ENCODE data around the gene CDK2AP2.

DNA sequence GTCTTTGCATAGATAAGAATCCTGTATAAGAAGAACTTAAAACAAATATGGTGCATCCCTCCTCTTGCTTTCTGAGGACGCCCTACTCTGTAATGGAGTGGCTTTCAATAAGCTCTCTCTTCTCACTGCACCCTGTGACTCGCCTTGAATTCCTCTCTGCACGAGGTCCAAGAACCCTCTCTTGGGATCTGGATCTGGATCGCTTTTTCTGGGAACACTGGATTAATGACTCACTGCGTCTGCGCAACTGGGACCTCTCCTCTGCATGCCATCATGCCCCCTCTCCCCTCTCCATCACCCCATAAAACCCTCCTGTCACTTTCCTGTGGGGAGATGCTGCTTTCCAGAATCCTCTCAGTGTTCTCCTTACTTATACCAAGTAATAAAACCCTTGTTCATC, 30.3 kb upstream of the CDK2AP2 start:
- TF ChIP-seq, protein P1, sequence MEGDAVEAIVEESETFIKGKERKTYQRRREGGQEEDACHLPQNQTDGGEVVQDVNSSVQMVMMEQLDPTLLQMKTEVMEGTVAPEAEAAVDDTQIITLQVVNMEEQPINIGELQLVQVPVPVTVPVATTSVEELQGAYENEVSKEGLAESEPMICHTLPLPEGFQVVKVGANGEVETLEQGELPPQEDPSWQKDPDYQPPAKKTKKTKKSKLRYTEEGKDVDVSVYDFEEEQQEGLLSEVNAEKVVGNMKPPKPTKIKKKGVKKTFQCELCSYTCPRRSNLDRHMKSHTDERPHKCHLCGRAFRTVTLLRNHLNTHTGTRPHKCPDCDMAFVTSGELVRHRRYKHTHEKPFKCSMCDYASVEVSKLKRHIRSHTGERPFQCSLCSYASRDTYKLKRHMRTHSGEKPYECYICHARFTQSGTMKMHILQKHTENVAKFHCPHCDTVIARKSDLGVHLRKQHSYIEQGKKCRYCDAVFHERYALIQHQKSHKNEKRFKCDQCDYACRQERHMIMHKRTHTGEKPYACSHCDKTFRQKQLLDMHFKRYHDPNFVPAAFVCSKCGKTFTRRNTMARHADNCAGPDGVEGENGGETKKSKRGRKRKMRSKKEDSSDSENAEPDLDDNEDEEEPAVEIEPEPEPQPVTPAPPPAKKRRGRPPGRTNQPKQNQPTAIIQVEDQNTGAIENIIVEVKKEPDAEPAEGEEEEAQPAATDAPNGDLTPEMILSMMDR (IDR thresholded peaks at IDR 0.05; ENCODE audit: control extremely low read depth in 1 of 3, insufficient read depth in 1 of 3, low read depth in 1 of 3, low read length in 3 of 3) = no peak
- TF ChIP-seq EZH2 (IDR thresholded peaks at IDR 0.05; ENCODE audit: low read depth, low read length, severe bottlenecking) = no peak
- no peak for TF ChIP-seq ZNF274 (IDR thresholded peaks at IDR 0.05; ENCODE audit: borderline replicate concordance, extremely low read depth, low read length)
- TF ChIP-seq POLR2A (IDR thresholded peaks at IDR 0.05; ENCODE audit: control extremely low read depth in 1 of 2, low read depth in 2 of 2, low read length in 2 of 2) = no peak
- TF ChIP-seq GABPA (IDR thresholded peaks at IDR 0.05; ENCODE audit: borderline replicate concordance, insufficient read depth, low read length) = no peak
- no peak for TF ChIP-seq CHD2 (IDR thresholded peaks at IDR 0.05; ENCODE audit: low read length)
- TF ChIP-seq JUND (IDR thresholded peaks at IDR 0.05; ENCODE audit: low read length) = no peak
- TF ChIP-seq EP300 (IDR thresholded peaks at IDR 0.05; ENCODE audit: borderline replicate concordance in 1 of 2, low read depth in 2 of 2, low read length in 2 of 2) = no peak
